Measurements from ENCODE around the gene PRRC2C.
"Not testable (repeated sequence)": the region's sequence is repeated elsewhere in the genome, so short reads cannot be mapped to it uniquely, and the experiment has no call there.

Gene PRRC2C

GRCh38 chr1:171583591-171584201 is 98.4 kb downstream of the PRRC2C start:
- no peak for DNase-seq (ENCODE audit: low read depth in 2 of 2)

GRCh38 chr1:171585715-171586114 is 100.4 kb downstream of the PRRC2C start:
- DNase-seq (ENCODE audit: low read depth in 2 of 2), result no peak

GRCh38 chr1:171588230-171588629 is 102.9 kb downstream of the PRRC2C start:
- no peak for DNase-seq (ENCODE audit: low read depth in 2 of 2)

GRCh38 chr1:171590022-171590421 is 104.7 kb downstream of the PRRC2C start:
- no peak for DNase-seq (ENCODE audit: low read depth in 2 of 2)

GRCh38 chr1:171595324-171595723 is 110.0 kb downstream of the PRRC2C start:
- no peak for DNase-seq (ENCODE audit: low read depth in 2 of 2)

GRCh38 chr1:171596119-171596518 is 110.8 kb downstream of the PRRC2C start:
- no peak for DNase-seq (ENCODE audit: low read depth in 2 of 2)

- no peak for DNase-seq (ENCODE audit: low read depth in 2 of 2)
Observed at GRCh38 chr1:171596705-171597104, 111.4 kb downstream of the PRRC2C start.

- no peak for DNase-seq (ENCODE audit: low read depth in 2 of 2)
Observed at GRCh38 chr1:171597203-171597602, 111.9 kb downstream of the PRRC2C start.

- DNase-seq (ENCODE audit: low read depth in 2 of 2), result not testable (repeated sequence)
Observed at GRCh38 chr1:171600310-171600709, 115.0 kb downstream of the PRRC2C start.

- no peak for DNase-seq (ENCODE audit: low read depth in 2 of 2)
Observed at GRCh38 chr1:171600862-171601261, 115.5 kb downstream of the PRRC2C start.

GRCh38 chr1:171603042-171603441 is 117.7 kb downstream of the PRRC2C start:
- not testable (repeated sequence) for DNase-seq (ENCODE audit: low read depth in 2 of 2)

- DNase-seq (ENCODE audit: low read depth in 2 of 2), result no peak
Observed at GRCh38 chr1:171606402-171606941, 121.1 kb downstream of the PRRC2C start.

GRCh38 chr1:171610385-171610784 is 125.1 kb downstream of the PRRC2C start:
- no peak for DNase-seq (ENCODE audit: low read depth in 2 of 2)

GRCh38 chr1:171611306-171611705 is 126.0 kb downstream of the PRRC2C start:
- no peak for DNase-seq (ENCODE audit: low read depth in 2 of 2)

GRCh38 chr1:171613282-171613681 is 128.0 kb downstream of the PRRC2C start:
- DNase-seq (ENCODE audit: low read depth in 2 of 2), result no peak

- not testable (repeated sequence) for DNase-seq (ENCODE audit: low read depth in 2 of 2)
Observed at GRCh38 chr1:171615122-171615906, 130.0 kb downstream of the PRRC2C start.

- DNase-seq (ENCODE audit: low read depth in 2 of 2), result no peak
Observed at GRCh38 chr1:171616586-171616985, 131.3 kb downstream of the PRRC2C start.

GRCh38 chr1:171622152-171622462 is 136.8 kb downstream of the PRRC2C start, which contains the start of gene MYOCOS:
Gene MYOCOS, plus strand, starts transcription at chr1:171622243. Its CDS starts 1,641 bp downstream, at chr1:171623884.
- DNase-seq (ENCODE audit: low read depth in 2 of 2), result no peak

GRCh38 chr1:171623651-171624331 is 138.5 kb downstream of the PRRC2C start:
- DNase-seq (ENCODE audit: low read depth in 2 of 2), result no peak

GRCh38 chr1:171625225-171625624 is 139.9 kb downstream of the PRRC2C start:
- no peak for DNase-seq (ENCODE audit: low read depth in 2 of 2)

GRCh38 chr1:171627020-171627419 is 141.7 kb downstream of the PRRC2C start:
- DNase-seq (ENCODE audit: low read depth in 2 of 2), result no peak

GRCh38 chr1:171628225-171628624 is 142.9 kb downstream of the PRRC2C start:
- no peak for DNase-seq (ENCODE audit: low read depth in 2 of 2)

- no peak for DNase-seq (ENCODE audit: low read depth in 2 of 2)
Observed at GRCh38 chr1:171635661-171636060, 150.3 kb downstream of the PRRC2C start.
